GM19023 (cell line): ENCODE measurements around the gene SLC5A4.
"Not testable (repeated sequence)": the region's sequence is repeated elsewhere in the genome, so short reads cannot be mapped to it uniquely, and the experiment has no call there.

Experiments
- ATAC-seq: cut with Tn5 transposase; IDR thresholded peaks from one replicate; pipeline ENCODE4 v1.9.1; 2021; ENCODE audit warnings: mild to moderate bottlenecking, moderate library complexity; ENCODE audit not compliant: unreplicated experiment

SLC5A4 gene

DNA sequence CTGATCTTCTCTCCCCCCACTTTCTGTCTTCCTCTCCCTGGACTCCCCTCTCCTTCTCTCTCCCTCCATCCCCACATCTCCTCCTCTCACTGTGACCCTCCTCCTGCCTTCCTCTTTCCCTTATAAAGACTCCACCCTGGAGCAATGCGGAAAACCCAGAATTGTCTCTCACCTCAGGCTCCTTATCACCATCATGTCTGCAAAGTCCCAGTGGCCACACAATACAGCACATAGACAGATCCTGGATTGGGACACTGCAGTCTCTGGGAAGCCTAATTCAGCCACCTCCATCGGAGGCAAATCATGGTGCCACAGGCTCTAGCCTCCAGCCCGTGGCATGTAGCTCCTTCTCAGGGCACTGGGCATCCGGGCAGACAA is 53.0 kb downstream of the SLC5A4 start:
- ATAC-seq = no peak

GRCh38 chr22:32200752-32201151 is 54.4 kb downstream of the SLC5A4 start:
- no peak for ATAC-seq

DNA sequence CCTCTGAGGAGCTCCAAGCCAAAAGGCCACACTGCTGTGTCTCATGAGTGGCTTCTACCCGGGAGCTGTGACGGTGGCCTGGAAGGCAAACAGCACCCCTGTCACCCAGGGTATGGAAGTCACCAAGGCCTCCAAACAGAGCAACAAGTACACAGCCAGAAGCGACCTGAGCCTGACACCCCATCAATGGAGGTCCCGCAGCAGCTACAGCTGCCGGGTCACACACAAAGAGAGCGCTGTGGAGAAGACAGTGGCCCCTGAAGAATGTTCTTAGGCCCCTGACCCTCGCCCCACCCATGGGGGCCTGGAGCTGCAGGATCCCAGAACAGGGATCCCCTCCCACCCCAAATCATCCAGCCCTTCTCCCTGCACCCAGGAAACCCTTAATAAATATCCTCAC is 55.2 kb downstream of the SLC5A4 start:
- ATAC-seq = no peak

DNA sequence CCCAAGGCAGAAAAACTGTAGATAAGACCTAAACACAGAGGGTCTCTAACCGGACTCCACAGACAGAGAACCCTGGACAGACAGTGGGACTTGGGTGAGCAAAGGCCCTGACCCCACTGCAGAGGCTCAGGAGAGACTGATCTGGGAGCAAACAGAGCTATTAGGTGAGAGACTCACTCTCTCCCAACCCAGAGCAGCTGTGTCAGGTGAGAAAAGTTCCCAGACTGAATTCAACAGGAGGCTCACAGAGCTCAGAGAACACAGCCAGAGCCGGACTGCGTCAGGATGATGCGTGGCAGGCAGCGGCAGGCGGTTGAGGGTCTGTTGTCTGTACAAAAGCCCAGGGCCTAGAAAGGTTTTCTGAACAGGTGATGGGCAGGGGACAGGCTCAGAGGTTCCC is 55.8 kb downstream of the SLC5A4 start:
- no peak for ATAC-seq

GRCh38 chr22:32197553-32198226 is 57.5 kb downstream of the SLC5A4 start:
- ATAC-seq = not testable (repeated sequence)

GRCh38 chr22:32195900-32196299 is 59.2 kb downstream of the SLC5A4 start:
- ATAC-seq = not testable (repeated sequence)

- ATAC-seq = not testable (repeated sequence)
Observed at GRCh38 chr22:32193346-32193745, 61.8 kb downstream of the SLC5A4 start.

DNA sequence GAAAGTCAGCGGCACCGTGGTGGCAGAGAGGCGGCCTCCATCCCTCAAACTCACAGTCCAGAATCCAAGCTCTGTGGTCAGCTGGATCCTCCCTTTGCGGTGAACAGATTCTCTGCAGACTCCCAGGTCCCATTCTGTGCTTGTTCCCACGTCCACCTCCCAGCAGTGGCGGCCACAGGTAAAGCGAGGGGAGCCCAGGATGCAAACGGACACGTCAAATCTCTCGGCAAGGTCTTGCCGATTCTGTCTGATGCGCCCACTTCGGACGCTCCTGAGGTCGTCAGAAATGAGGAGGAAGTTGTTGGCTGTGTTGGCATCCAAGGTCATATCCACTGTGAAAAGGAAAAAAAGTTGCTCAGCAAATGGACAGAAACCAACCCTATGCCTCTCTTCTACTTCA is 64.1 kb downstream of the SLC5A4 start:
- not testable (repeated sequence) for ATAC-seq

DNA sequence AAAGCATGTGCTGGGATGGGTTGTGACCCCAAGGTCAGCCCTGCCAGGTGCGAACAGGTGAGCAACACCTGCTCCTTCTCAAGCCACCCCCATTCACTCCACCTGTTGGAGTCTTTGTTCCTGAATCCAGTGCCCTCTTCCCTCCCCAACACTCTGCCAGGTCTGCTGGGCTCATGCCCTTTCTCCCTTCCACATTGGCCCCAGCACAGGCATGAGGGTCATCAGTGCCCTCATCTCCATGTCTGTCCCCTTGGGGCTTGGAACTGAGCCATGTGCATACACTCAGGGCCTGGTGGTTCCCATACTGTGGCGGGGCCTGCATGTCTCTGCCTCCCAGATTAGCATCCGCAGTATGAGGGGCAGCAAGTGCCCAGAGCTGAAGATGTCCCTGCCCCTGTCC is 69.3 kb downstream of the SLC5A4 start:
- ATAC-seq = no peak

DNA sequence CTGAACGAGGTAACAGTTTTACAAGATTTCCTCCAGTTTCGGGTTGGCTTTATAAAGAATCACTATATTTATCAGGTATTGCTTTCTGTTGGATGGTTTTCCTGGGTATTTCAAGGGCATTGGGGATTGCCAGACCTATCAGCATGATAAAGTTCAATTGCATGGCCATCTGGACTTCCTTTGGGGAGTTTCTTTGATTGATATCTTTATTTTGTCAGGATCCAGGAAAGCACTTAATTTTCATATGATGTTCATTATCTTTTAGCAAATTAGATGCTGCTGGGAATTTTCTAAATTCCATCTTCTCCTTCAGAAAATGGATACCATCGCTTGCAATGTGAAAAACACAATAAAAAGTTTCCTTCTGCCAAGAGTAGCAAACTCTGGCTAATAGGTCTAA is 71.5 kb downstream of the SLC5A4 start:
- ATAC-seq = no peak

- no peak for ATAC-seq
Observed at GRCh38 chr22:32181043-32181442, 74.1 kb downstream of the SLC5A4 start.

DNA sequence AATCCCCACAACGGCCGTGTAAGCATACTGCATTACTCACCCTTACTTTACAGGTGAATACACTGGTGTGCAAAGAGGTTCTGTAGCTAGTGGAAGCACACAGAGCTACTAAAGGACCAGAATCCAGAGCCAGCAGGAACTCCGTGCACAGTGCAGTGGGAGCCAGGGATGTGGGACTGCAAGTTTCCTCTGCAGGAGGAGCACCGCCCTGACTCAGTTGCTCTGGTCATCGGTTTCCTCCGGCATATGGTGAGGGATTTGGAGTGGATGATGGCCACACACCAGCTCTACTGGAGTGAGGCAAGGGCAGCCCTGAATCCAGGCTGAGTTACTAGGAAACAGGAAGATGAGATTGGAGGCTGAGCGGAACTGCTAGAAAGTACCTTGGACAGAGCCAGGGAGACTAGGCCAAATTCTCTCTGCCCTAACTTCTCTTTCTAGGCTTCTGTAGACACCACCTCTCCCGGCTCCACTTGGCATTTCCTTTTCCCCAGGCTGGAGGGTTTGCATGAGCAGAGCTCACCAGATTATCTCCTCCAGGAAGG is 77.9 kb downstream of the SLC5A4 start:
- ATAC-seq = no peak

DNA sequence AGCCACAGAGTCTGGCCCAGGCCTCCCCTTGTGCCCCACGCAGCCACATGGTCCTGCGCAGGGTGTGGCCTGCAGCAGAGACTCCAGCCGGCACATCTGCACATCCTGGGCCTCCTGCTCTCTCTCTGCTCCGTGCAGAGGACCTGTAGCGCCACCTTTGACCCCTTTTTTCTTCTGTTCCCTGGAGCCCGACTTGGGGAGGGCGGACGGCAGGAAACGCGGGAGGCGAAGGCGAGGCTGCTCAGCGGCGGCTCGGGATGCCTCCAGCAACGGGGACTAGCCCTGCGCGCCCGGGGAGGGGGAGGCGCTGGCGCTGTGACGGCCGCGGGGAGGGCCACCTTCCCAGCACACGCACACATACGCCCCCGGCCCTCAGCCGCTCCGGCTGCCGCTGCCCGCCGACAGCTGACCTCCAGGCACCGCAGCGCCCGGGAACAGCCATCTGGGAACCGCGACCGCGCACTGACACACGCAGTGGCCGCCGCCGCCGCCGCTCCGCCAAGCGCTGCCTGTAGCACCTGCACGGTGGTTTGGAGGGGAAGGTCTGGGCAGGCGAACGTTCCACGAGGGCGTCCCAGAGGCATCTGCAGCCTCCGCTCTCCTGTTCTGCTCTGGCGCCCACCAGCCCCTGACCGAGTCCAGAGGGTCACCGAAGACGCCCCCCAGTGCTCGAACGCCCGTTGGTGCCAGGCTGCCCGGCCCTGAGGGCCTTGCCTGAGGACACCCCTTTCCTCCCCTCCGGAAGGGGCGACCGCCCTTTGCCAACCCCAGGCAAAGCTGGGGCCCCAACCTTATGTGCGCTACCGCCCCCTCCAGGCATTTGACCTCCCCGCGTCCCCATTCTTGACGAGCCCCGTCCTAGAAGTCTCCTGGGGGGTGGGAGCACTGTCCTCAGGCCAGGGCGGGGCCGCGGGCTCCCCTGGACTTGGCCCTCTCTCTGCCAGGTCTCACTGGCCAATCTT is 79.2 kb downstream of the SLC5A4 start:
- ATAC-seq = no peak

DNA sequence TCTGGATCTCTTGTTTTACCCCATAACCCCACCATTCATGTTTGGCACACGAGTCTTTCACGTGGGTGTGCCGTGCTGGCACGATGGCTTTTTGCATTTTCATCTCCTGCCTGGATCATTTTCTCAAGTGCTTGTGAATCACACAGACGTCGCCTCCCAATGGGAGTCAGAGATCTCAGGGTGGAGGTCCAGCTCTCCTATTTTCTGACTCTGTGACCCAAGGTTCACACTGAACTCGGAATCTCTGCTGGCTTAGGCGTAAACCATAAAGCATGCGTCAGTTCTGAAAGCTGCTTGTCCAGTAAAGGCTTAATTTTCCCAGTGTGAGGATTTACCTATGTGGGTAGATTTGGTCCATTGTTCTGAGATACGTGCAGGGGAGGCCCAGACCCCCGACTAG is 80.0 kb downstream of the SLC5A4 start:
- ATAC-seq = no peak
